Stimulated activated memory B cell treated with anti-CD40 and anti-IgM and Interleukin-4, amounts not matched to agents 10 μg/mL and 1 μg/mL and 100 μg/mL, for 72 hours (primary cell): ENCODE results near the gene CTRL.
A peak's percentile ranks its signal among the peaks of the same experiment; 100 is the strongest.

Source experiments
- ATAC-seq: fragments of 150-1000 bp; cut with Tn5 transposase; 2 replicates; pipeline ENCODE4 v1.10.0; 2021
- H3K27ac Mint-ChIP-seq: one replicate; pipeline ENCODE4 v1.8.0; 2022; ENCODE audit warnings: mild to moderate bottlenecking, mixed read lengths
- H3K27me3 Mint-ChIP-seq: one replicate; pipeline ENCODE4 v1.8.0; 2022; ENCODE audit warnings: mixed read lengths
- H3K36me3 Mint-ChIP-seq: one replicate; pipeline ENCODE4 v1.8.0; 2022; ENCODE audit warnings: mixed read lengths
- H3K4me1 Mint-ChIP-seq: one replicate; pipeline ENCODE4 v1.8.0; 2022; ENCODE audit warnings: mixed read lengths
- H3K4me3 Mint-ChIP-seq: one replicate; pipeline ENCODE4 v1.8.0; 2022; ENCODE audit warnings: mild to moderate bottlenecking, moderate library complexity, mixed read lengths
- H3K9me3 Mint-ChIP-seq: one replicate; pipeline ENCODE4 v1.8.0; 2022; ENCODE audit warnings: mixed read lengths

The CTRL gene

DNA sequence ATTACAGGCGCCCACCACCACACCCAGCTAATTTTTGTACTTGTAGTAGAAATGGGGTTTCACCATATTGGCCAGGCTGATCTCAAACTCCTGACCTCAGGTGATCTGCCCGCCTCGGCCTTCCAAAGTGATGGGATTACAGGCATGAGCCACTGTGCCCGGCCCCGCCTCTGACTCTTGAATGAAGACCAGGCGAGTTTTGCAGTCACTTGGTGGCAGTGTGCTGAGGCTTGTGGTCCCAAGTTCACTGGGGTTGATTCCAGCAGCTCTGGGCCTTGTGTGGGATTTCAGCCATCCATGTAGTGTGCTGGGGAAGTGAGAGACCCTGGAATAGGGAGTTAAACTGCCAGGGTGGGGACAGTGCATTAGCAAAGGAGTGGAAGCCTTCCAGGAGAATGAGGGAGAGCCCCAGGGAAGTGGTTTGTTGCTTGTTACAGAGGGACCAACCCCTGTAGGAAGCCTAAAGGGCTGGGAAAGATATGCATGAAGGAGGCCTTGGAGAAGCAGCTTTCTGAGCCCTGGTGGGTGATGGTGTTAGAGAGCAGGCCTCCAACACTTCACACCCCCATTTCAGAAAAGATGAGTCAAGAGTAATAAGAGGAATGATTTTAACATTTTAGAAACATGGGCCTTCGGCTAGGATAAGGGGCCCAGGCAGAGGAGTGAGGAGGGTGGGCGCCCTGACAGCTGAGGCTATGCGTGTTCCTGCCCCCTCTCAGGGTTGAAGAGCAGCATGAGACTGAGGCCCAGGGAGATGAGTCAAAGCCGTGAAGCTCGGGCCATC lies 24.1 kb downstream of the CTRL start:
- Mint-ChIP-seq H3K4me3 (no peak overlapping the region), H3K27ac (no peak overlapping the region), H3K27me3 (no peaks in the 10 kb centered on the region), H3K4me1 (peaks cover 8% of the 10 kb centered on the region), H3K36me3 (peaks cover 36% of the 10 kb centered on the region), H3K9me3 (no peaks in the 10 kb centered on the region)
- no peak for ATAC-seq

- Mint-ChIP-seq H3K4me3 (no peak overlapping the region), H3K27me3 (no peaks in the 10 kb centered on the region), H3K9me3 (no peaks in the 10 kb centered on the region), H3K36me3 (peaks cover 13% of the 10 kb centered on the region), H3K27ac (no peak overlapping the region), H3K4me1 (peaks cover 8% of the 10 kb centered on the region)
- ATAC-seq: no peak
Observed at GRCh38 chr16:67902831-67903230, 28.8 kb downstream of the CTRL start.

DNA sequence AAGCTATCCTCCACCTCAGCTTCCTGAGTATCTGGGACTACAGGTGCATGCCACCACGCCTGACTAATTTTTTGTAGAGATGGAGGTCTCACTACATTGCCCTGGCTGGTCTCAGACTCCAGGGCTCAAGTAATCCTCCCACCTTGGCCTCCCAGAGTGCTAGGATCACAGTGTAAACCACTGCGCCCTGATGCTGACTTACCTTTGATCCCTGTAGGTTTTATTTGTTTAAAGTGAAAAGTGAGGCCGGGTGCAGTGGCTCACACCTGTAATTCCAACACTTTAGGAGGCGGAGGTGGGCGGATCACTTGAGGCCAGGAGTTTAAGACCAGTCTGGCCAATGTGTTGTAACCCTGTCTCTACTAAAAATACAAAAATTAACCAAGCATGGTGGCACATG lies 29.9 kb downstream of the CTRL start:
- H3K9me3 Mint-ChIP-seq: no peaks in the 10 kb centered on the region
- no peaks in the 10 kb centered on the region for H3K27me3 Mint-ChIP-seq
- peaks cover 15% of the 10 kb centered on the region for H3K4me1 Mint-ChIP-seq
- H3K27ac Mint-ChIP-seq: no peak overlapping the region
- no peak overlapping the region for H3K4me3 Mint-ChIP-seq
- no peak for ATAC-seq
- peaks cover 13% of the 10 kb centered on the region for H3K36me3 Mint-ChIP-seq

DNA sequence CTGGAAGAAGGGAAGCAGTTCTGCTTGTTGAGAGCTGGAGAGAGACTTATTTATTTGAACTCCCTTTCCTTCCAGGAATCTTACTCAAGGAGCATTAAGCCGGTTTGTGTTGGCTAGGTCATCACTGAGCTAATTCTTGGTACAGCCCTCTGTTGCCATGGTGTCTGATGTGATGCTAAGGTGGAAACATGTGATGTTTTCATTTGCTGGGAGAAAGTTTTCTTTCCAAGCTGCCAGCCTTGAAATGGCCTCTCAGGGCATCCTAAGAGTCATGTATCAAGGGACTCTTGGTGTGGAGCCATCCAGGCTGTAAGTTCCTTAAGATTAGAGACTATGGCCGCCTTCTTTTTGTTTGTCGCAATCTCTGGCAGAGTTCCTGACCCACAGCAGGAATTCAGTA lies 34.4 kb downstream of the CTRL start:
- H3K27ac Mint-ChIP-seq: no peak overlapping the region
- H3K27me3 Mint-ChIP-seq: no peaks in the 10 kb centered on the region
- no peak for ATAC-seq
- no peaks in the 10 kb centered on the region for H3K9me3 Mint-ChIP-seq
- peaks cover 34% of the 10 kb centered on the region for H3K4me1 Mint-ChIP-seq
- no peaks in the 10 kb centered on the region for H3K36me3 Mint-ChIP-seq
- H3K4me3 Mint-ChIP-seq: no peak overlapping the region

DNA sequence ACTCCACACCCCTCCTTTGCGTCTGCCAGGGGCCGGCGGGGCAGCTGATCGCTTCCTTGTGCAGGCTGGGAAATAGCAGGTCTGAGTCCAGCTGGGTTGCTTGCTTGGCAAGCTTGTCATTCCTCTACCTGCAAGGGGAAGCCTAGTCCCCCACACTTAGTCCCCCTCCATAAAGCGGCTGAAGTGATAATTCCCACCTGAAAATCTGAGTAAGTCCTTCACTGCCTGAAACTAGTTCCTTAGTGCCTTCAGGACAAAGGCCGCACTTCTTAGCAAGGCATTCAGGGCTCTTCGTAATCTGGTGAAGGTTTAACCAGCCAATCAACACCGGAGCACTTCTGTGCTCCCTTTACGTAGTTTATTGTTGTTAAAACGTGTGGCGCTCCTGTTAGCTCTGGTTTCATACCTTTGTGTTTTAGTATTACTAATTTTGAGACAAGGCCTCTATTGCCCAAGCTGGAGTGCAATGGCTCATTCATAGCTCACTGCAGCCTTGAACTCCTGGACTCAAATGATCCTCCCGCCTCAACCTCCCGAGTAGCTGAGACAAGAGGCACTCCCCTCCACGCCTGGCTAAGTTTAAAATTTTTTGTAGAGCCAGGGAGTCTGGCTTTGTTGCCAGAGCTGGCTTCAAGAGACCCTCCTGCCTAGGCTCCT lies 37.8 kb downstream of the CTRL start:
- Mint-ChIP-seq H3K4me1 (peaks cover 26% of the 10 kb centered on the region), H3K4me3 (peak overlapping the region; percentile 94), H3K27ac (peak overlapping the region; percentile 89), H3K9me3 (no peaks in the 10 kb centered on the region), H3K36me3 (no peaks in the 10 kb centered on the region), H3K27me3 (no peaks in the 10 kb centered on the region)
- ATAC-seq: no peak

DNA sequence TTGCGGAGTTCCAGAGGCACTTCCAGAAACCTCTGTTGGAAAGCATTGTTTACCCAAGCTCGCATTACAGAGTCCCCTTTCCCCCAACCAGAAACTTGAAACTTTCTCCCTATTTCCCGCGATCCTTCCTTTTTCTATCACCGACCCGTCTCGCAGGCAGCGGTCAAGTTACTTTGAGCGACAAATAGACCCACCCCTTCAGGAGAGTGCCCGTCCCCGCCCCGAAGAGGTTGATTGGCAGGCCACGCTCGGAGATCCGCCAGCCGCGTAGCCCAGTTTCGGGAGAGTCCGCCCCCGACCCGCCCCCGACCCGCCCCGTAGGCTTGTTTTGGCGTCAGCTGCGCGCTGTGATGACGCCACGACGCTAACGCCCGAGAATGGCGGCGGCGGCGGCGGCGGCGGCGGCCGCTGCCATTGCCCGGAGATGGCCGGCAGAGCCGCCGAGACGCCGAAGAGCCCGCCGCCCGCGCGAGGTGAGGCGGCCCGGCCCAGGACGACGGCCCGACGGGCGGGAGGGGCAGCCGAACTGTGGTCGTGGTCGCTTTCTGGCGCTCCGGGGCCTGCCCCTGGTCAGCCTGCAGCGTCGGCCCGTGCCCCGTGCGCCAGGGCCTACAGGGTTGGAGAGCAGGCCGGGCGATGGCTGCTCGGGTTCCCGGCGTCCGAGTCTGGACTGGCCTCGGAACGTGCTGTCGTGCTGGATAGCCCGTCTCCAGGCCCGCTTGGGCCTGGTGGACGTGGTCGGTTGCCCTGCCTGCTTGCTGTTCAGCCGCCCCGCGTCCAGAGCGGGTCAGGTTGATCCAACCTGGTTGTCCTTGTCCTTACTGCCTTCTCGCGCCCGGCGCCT lies 38.5 kb downstream of the CTRL start, which contains the start of gene PSKH1:
TSS of gene PSKH1 (plus strand) at position 356 of the 844 bp plus-strand sequence. CDS start 15,496 bp downstream, outside the sequence.
- Mint-ChIP-seq H3K4me1 (peaks cover 26% of the 10 kb centered on the region), H3K9me3 (no peaks in the 10 kb centered on the region), H3K27me3 (no peaks in the 10 kb centered on the region), H3K27ac (peak within 1 kb of the TSS; percentile 89), H3K4me3 (peak within 1 kb of the TSS; percentile 94), H3K36me3 (no peaks in the 10 kb centered on the region)
- peak; percentile 99 for ATAC-seq

- Mint-ChIP-seq H3K36me3 (no peaks in the 10 kb centered on the region), H3K4me1 (peaks cover 25% of the 10 kb centered on the region), H3K9me3 (no peaks in the 10 kb centered on the region), H3K4me3 (peak overlapping the region; percentile 81), H3K27ac (peak overlapping the region; percentile 89), H3K27me3 (no peaks in the 10 kb centered on the region)
- ATAC-seq: no peak
Observed at GRCh38 chr16:67892375-67892774, 39.3 kb downstream of the CTRL start.

DNA sequence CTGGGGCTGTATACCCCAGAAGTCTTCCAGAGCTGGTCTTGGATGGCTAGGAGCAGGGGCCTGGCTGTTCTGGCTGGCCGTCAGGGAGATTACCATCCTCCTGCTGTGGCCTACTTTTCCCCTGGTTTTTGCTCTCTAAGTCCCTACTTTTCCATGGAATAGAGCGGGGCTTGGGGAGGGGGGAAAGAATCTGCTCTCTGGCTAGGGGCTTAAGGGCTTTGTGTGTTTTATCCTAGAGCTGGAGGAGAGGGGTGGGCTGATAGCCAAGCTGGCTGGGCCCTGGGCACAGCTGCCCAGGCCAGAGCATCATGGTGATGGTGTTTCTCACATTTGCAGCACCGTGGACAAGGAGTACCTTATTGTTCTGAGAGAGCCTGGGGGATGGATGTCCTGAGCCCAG lies 43.3 kb downstream of the CTRL start:
- Mint-ChIP-seq H3K36me3 (peaks cover 13% of the 10 kb centered on the region), H3K4me1 (peaks cover 10% of the 10 kb centered on the region), H3K27me3 (no peaks in the 10 kb centered on the region), H3K9me3 (no peaks in the 10 kb centered on the region), H3K27ac (no peak overlapping the region), H3K4me3 (no peak overlapping the region)
- no peak for ATAC-seq

- Mint-ChIP-seq H3K4me1 (peaks cover 9% of the 10 kb centered on the region), H3K9me3 (no peaks in the 10 kb centered on the region), H3K36me3 (peaks cover 28% of the 10 kb centered on the region), H3K4me3 (no peak overlapping the region), H3K27ac (no peak overlapping the region), H3K27me3 (no peaks in the 10 kb centered on the region)
- no peak for ATAC-seq
Observed at GRCh38 chr16:67886387-67886786, 45.3 kb downstream of the CTRL start.

- Mint-ChIP-seq H3K4me3 (no peak overlapping the region), H3K36me3 (peaks cover 33% of the 10 kb centered on the region), H3K4me1 (peaks cover 9% of the 10 kb centered on the region), H3K27me3 (no peaks in the 10 kb centered on the region), H3K9me3 (no peaks in the 10 kb centered on the region), H3K27ac (no peak overlapping the region)
- ATAC-seq: no peak
Observed at GRCh38 chr16:67885976-67886375, 45.7 kb downstream of the CTRL start.

DNA sequence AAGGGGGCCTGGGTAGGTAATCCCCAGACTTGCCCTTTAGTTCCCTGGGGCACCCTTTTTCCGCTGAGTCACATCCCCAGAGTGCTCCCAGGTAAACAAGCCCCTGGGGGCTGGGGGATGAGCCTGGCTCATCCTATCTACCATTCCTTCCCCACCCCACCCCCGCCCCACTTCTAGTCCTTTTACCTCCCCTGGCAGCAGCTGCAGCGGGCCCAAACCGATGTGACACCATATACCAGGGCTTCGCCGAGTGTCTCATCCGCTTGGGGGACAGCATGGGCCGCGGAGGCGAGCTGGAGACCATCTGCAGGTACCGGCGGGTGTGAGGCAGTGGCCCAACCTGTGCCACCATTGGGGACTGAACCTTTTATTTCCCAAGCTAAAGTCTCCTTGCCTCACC lies 46.1 kb downstream of the CTRL start:
- no peaks in the 10 kb centered on the region for H3K27me3 Mint-ChIP-seq
- ATAC-seq: no peak
- H3K9me3 Mint-ChIP-seq: no peaks in the 10 kb centered on the region
- peaks cover 37% of the 10 kb centered on the region for H3K36me3 Mint-ChIP-seq
- no peak overlapping the region for H3K4me3 Mint-ChIP-seq
- no peak overlapping the region for H3K27ac Mint-ChIP-seq
- H3K4me1 Mint-ChIP-seq: peaks cover 9% of the 10 kb centered on the region

GRCh38 chr16:67884684-67885083 lies 47.0 kb downstream of the CTRL start, which contains the start of gene NRN1L:
NRN1L (plus strand) TSS chr16:67884885; CDS start chr16:67884904, 19 bp downstream.
- Mint-ChIP-seq H3K27me3 (no peaks in the 10 kb centered on the region), H3K27ac (no peak within 1 kb of the TSS), H3K4me1 (peaks cover 9% of the 10 kb centered on the region), H3K4me3 (no peak within 1 kb of the TSS), H3K36me3 (peaks cover 43% of the 10 kb centered on the region), H3K9me3 (no peaks in the 10 kb centered on the region)
- ATAC-seq: no peak

DNA sequence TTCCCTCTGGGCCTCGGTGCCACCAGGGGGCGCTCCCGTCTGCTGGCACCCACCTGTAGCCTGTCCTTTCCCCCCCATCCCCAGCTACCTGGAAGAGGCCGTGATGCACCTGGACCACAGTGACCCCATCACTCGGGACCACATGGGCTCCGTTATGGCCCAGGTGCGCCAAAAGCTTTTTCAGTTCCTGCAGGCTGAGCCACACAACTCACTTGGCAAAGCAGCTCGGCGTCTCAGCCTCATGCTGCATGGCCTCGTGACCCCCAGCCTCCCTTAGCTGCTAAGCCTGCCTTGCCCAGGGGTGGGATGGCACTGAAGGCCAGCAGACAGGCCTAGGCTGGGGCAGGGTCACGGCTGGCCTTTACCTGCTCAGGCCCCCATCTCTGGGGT lies 47.8 kb downstream of the CTRL start:
- peaks cover 47% of the 10 kb centered on the region for H3K36me3 Mint-ChIP-seq
- ATAC-seq: peak; percentile 78
- H3K27ac Mint-ChIP-seq: no peak overlapping the region

GRCh38 chr16:67883146-67883871 lies 48.4 kb downstream of the CTRL start:
- peaks cover 53% of the 10 kb centered on the region for H3K36me3 Mint-ChIP-seq
- H3K27ac Mint-ChIP-seq: no peak overlapping the region
- no peak for ATAC-seq
- H3K4me1 Mint-ChIP-seq: peaks cover 9% of the 10 kb centered on the region
- no peaks in the 10 kb centered on the region for H3K27me3 Mint-ChIP-seq
- H3K4me3 Mint-ChIP-seq: no peak overlapping the region
- no peaks in the 10 kb centered on the region for H3K9me3 Mint-ChIP-seq

More for the DNA sequence above, 47.8 kb downstream of the CTRL start:
- Mint-ChIP-seq H3K4me1 (peaks cover 9% of the 10 kb centered on the region), H3K9me3 (no peaks in the 10 kb centered on the region), H3K27me3 (no peaks in the 10 kb centered on the region), H3K4me3 (no peak overlapping the region)
